OCI-LY7 (cell line): ENCODE measurements around the gene CDC42BPG.

Source experiments
- CTCF ChIP-seq: fragments of 200-600 bp; sonication (generic); conservative IDR thresholded peaks from 2 replicates; pipeline ENCODE4 v1.5.1; 2014; ENCODE audit warnings: mild to moderate bottlenecking, antibody characterized with exemption, low read length, moderate library complexity, mixed read lengths
- EZH2phosphoT487 ChIP-seq: fragments of 200-600 bp; sonication (generic); IDR thresholded peaks from 2 replicates; pipeline ENCODE4 v1.6.1; 2018; ENCODE audit warnings: low read depth, borderline replicate concordance, mild to moderate bottlenecking, mixed run types, antibody characterized with exemption, low read length, moderate library complexity, mixed read lengths

GRCh38 chr11:64849598-64850356 is 5.3 kb upstream of the CDC42BPG start:
- TF ChIP-seq CTCF (no peak), EZH2phosphoT487 (no peak)
